ENCODE data around the gene IPP.
"Not testable (repeated sequence)": the region's sequence is repeated elsewhere in the genome, so short reads cannot be mapped to it uniquely, and the experiment has no call there.

Gene IPP

GRCh38 chr1:45679123-45679522 lies 71.3 kb downstream of the IPP start:
- no peak for DNase-seq

- DNase-seq, result no peak
Observed at GRCh38 chr1:45678489-45678888, 72.0 kb downstream of the IPP start.

DNA sequence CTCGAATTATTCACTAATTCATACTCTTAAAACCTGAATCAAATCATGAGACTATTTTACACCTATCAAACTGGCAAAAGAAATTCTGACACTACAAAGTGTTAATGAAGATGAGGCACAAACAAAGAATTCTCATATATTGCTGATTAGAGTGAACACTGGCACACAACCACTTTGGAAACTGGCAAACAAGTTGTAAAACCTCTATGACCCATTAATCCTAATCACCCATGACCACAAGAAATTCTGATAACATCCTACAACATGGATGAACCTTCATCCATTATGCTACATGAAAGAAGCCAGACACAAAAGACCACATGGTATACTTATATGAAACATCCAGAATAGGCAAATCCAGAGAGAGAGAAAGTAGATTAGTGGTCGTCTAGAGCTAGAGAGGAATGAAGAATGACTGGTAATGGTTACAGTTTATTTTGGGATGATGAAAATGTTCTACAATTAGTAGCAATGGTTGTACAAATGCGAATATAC lies 72.7 kb downstream of the IPP start:
- no peak for DNase-seq

GRCh38 chr1:45676553-45676952 lies 73.9 kb downstream of the IPP start:
- not testable (repeated sequence) for DNase-seq

DNA sequence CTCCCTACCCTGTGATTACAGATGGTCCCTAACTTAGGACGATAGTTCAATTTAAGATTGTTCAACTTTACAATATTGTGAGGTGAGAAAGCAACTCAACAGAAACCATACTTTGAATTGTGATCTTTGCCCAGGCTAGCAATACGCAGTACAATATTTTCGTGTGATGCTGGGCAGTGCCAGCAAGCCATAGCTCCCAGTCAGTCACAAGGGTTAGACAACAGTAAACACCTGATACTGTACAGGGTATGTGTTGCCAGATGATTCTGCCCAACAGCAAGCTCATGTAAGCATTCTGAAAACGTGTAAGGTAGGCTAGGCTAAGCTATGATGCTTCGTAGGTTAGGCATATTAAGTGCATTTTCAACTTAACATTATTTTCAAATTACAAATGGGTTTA lies 76.0 kb downstream of the IPP start:
- no peak for DNase-seq

- DNase-seq, result no peak
Observed at GRCh38 chr1:45673956-45674355, 76.5 kb downstream of the IPP start.

GRCh38 chr1:45669859-45670655 lies 80.4 kb downstream of the IPP start:
- DNase-seq, result no peak

- no peak for DNase-seq
Observed at GRCh38 chr1:45669379-45669778, 81.1 kb downstream of the IPP start.

DNA sequence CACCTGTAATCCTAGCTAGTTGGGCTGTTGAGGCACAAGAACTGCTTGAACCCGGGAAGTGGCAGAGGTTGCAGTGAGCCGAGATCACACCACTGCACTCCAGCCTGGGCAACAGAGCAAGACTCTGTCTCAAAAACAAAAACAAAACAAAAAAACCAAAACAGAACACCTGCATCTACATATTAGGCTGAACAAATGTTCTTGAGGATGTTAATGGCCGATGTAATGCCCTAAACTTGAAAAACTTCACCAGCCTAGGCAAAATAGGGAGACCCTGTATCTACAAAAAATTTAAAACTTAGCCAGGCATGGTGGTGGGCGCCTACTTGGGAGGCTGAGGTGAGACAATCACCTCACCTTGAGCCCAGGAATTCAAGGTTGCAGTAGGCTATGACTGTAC lies 81.9 kb downstream of the IPP start:
- DNase-seq, result no peak

GRCh38 chr1:45667321-45668111 lies 82.9 kb downstream of the IPP start:
- DNase-seq, result no peak

DNA sequence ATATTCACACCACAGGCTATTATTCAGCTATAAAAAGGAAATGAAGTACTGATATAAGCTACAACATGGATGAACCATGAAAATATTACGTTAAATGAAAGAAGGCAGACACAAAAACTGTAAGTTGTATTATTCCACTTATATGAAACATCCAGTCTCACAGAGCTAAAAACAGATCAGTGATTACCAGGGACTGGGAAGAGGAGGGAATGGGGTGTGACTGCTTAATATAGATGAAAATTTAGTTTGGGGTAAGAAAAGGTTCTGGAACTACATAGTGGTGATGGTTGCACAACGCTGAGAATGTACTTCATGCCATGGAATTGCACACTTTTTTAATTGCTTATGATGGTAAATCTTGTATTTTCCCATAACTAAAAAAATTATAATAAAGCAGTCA lies 83.6 kb downstream of the IPP start:
- no peak for DNase-seq

DNA sequence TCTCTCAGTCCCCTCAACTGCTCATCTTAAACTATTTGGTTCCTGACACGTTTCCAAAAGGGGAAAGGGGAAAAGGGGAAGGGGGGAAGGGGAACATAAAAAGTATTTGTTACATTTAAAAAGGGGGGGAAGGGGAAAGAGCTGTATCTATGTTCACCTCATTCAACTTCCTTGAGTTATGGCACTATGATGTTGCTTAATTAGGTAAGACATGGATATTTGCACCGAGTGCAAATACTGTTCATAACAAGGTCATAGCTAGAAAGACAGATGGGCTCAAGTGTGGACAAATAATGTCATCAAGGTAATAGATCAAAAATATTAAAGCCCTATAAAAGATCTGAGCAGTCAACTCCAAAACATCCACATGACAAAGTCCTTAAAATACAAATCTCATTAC lies 90.1 kb downstream of the IPP start:
- no peak for DNase-seq

- DNase-seq, result no peak
Observed at GRCh38 chr1:45659222-45659621, 91.2 kb downstream of the IPP start.

DNA sequence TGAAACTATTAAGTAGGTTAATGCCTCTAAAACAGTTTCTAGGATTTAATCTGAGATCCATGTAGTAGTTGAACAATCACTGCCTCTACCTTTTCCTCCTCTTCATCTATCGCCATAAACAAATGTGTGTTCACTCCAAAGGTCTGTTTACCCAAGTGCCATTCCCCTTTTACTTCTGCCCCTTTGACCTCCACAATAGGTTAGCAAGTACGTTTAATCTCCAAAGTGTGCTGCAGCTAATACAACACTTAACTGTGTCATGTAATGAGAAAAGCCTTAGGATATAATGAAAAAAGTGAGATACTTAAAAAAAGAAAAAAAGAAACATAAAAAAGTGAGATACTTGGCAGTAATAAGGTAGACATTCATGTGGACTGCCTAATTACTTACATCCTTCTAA lies 92.3 kb downstream of the IPP start:
- no peak for DNase-seq

DNA sequence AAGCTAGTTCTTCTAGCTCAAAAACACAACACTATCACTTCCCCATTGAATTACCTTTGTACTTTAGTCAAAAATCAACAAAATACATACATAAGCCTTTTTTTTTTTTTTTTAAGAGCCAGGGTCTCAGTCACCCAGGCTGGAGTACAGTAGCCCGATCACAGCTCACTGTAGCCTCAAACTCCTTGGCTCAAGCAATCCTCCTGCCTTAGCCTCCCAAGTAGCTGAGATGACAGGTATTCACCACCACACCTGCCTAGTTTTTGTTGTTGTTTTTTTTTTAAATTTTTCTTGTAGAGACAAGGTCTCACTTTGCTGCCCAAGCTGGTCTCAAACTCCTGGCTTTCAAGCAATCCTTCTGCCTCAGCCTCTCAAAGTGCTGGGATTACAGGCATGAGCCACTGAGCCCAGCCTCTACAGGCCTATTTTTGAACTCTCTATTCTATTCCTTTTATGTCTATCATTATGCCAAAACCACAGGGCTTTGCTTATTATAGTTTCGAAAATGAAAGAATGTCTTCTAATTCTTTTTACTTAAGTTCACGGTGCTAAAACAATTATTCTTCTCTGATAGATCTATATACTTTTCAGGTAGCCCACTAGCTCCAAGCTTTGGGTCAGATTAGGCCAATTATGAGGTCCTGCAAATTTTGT lies 93.8 kb downstream of the IPP start:
- no peak for DNase-seq

DNA sequence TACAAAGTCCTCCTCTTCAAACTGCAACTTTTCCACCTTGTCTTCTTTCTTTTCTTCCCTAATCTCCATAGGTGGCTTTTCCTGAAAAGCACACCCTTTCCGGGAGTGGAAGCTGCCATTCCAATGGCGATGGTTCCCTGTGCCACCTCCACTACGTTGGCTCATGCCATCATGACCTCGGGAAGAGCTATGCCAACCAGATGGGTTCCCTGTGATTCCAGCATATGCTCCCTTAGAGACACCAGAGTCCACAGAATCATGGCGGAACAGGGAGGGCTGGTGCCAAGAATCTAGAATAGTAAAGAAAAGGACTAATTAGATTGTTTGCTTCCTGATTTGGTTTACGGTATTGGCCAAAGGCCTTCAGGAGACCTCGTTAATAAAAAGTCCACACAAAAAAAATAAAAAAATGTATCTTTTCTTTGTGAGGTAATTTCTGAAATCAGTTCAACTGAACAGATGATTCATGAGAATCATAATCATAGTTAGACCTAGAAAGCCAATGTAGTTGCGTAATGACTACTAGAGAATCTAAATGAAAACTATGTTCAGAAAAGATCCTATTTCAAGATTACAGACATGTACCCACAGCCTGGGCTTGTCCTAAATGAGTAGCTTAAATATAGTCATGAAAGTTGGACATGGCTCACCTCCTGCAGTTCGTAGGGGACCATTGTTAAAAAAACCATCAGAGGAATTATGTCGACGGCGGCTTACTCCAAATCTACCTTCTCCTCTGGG lies 95.7 kb downstream of the IPP start:
- DNase-seq, result no peak

Measured in NCI-H1436 (cell line).